OCI-LY1 (cell line): Measurements from ENCODE around the gene C2orf42.
"Not testable (repeated sequence)": the region's sequence is repeated elsewhere in the genome, so short reads cannot be mapped to it uniquely, and the experiment has no call there.

Experiments used
- CTCF ChIP-seq: fragments of 200-600 bp; sonication (generic), shearing (Covaris generic); IDR thresholded peaks from 2 replicates; pipeline ENCODE4 v1.5.1; 2017; ENCODE audit warnings: mild to moderate bottlenecking, antibody characterized with exemption, low read length, moderate library complexity, mixed read lengths
- EZH2 ChIP-seq: fragments of 200-600 bp; sonication (generic), shearing (Covaris generic); IDR thresholded peaks from 2 replicates; pipeline ENCODE4 v1.8.0; 2017; ENCODE audit warnings: borderline replicate concordance, mixed run types, mild to moderate bottlenecking, antibody characterized with exemption, low read length, moderate library complexity, mixed read lengths

DNA sequence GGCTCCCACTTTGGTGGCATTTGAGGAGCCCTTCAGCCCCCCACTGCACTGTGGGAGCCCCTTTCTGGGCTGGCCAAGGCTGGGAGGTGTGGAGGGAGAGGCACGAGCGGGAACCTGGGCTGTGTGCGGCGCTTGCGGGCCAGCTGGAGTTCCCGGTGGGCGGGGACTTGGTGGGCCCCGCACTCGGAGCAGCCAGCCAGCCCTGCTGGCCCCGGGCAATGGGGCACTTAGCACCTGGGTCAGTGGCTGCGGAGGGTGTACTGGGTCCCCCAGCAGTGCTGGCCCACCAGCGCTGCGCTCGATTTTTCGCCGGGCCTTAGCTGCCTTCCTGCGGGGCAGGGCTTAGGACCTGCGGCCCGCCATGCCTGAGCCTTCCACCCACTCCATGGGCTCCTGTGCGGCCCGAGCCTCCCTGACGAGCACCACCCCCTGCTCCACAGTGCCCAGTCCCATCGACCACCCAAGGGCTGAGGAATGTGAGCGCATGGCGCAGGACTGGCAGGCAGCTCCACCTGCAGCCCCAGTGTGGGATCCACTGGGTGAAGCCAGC lies 42.5 kb downstream of the C2orf42 start:
- TF ChIP-seq CTCF, EZH2: not testable (repeated sequence)
